Panc1 (cell line): Measurements from ENCODE around the gene PPCDC.

Source experiments
- TCF7L2 ChIP-seq: IDR thresholded peaks from 2 replicates; pipeline ENCODE4 v1.6.1; 2011; ENCODE audit warnings: mild to moderate bottlenecking, low read depth, low read length, inconsistent platforms
- TF ChIP-seq, protein P1 (sequence below): fragments of 450-650 bp; IDR thresholded peaks from 2 replicates; pipeline ENCODE4 v1.5.1; 2017; ENCODE audit warnings: mild to moderate bottlenecking

GRCh38 chr15:75063338-75063737, 39.9 kb downstream of the PPCDC start:
- TF ChIP-seq, protein P1, sequence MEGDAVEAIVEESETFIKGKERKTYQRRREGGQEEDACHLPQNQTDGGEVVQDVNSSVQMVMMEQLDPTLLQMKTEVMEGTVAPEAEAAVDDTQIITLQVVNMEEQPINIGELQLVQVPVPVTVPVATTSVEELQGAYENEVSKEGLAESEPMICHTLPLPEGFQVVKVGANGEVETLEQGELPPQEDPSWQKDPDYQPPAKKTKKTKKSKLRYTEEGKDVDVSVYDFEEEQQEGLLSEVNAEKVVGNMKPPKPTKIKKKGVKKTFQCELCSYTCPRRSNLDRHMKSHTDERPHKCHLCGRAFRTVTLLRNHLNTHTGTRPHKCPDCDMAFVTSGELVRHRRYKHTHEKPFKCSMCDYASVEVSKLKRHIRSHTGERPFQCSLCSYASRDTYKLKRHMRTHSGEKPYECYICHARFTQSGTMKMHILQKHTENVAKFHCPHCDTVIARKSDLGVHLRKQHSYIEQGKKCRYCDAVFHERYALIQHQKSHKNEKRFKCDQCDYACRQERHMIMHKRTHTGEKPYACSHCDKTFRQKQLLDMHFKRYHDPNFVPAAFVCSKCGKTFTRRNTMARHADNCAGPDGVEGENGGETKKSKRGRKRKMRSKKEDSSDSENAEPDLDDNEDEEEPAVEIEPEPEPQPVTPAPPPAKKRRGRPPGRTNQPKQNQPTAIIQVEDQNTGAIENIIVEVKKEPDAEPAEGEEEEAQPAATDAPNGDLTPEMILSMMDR = no peak
- TF ChIP-seq TCF7L2 = no peak
